PFSK-1 (cell line): ENCODE measurements around the gene CYB561A3.

Experiments
- FOXP2 ChIP-seq: optimal IDR thresholded peaks from 2 replicates; pipeline ENCODE3; 2011; ENCODE audit warnings: borderline replicate concordance, control low read depth, inconsistent platforms; ENCODE audit not compliant: insufficient read depth; ENCODE audit errors: extremely low read length, extremely low read depth
- POLR2AphosphoS5 ChIP-seq: IDR thresholded peaks from 2 replicates; pipeline ENCODE4 v1.6.1; 2012; ENCODE audit warnings: low read depth, mild to moderate bottlenecking, control low read depth, low read length, moderate library complexity
- REST ChIP-seq, 2 experiments: IDR thresholded peaks; 2 replicates each; pipeline versions ENCODE4 v1.6.1 to v1.8.0; 2011 to 2012; ENCODE audit warnings: low read depth in 2 of 2, low read length in 2 of 2, control low read depth in 1 of 2, inconsistent platforms in 1 of 2, mild to moderate bottlenecking in 1 of 2, moderate library complexity in 1 of 2; ENCODE audit not compliant: insufficient read depth in 1 of 2
- SIN3A ChIP-seq: IDR thresholded peaks from 2 replicates; pipeline ENCODE4 v1.6.1; 2012; ENCODE audit warnings: mild to moderate bottlenecking, low read length, moderate library complexity, borderline replicate concordance; ENCODE audit not compliant: insufficient read depth
- TAF1 ChIP-seq: IDR thresholded peaks from 2 replicates; pipeline ENCODE4 v1.6.1; 2012; ENCODE audit warnings: low read length, control low read depth, borderline replicate concordance; ENCODE audit not compliant: insufficient read depth

CYB561A3 gene

GRCh38 chr11:61309739-61310138 is 51.9 kb downstream of the CYB561A3 start:
- TF ChIP-seq FOXP2 = no peak

- TF ChIP-seq POLR2AphosphoS5 = no peak
- TF ChIP-seq FOXP2 = no peak
Measured at GRCh38 chr11:61309141-61309540, 52.5 kb downstream of the CYB561A3 start.

- TF ChIP-seq REST (IDR thresholded peaks at IDR 0.05; ENCODE audit: insufficient read depth in 1 of 2, low read depth in 2 of 2, low read length in 2 of 2) (peak; percentile 32 to 86; a peak in 3 of 4 replicates), TAF1 (no peak)
Measured at GRCh38 chr11:61307354-61307753, 54.3 kb downstream of the CYB561A3 start.

- TF ChIP-seq POLR2AphosphoS5 = no peak
- TF ChIP-seq TAF1 = no peak
- TF ChIP-seq REST (IDR thresholded peaks at IDR 0.05; ENCODE audit: insufficient read depth in 1 of 2, low read depth in 2 of 2, low read length in 2 of 2) = no peak
Measured at GRCh38 chr11:61306221-61306620, 55.5 kb downstream of the CYB561A3 start.

GRCh38 chr11:61305417-61305816 is 56.3 kb downstream of the CYB561A3 start:
- no peak for TF ChIP-seq REST (IDR thresholded peaks at IDR 0.05; ENCODE audit: insufficient read depth in 1 of 2, low read depth in 2 of 2, low read length in 2 of 2)
- no peak for TF ChIP-seq TAF1
- no peak for TF ChIP-seq FOXP2
- no peak for TF ChIP-seq POLR2AphosphoS5
- TF ChIP-seq SIN3A = no peak

- TF ChIP-seq POLR2AphosphoS5 = no peak
- TF ChIP-seq SIN3A = no peak
- TF ChIP-seq FOXP2 = no peak
- no peak for TF ChIP-seq TAF1
- TF ChIP-seq REST (IDR thresholded peaks at IDR 0.05; ENCODE audit: insufficient read depth in 1 of 2, low read depth in 2 of 2, low read length in 2 of 2) = no peak
Measured at GRCh38 chr11:61303725-61304124, 58.0 kb downstream of the CYB561A3 start.
